HCT116 (cell line): ENCODE results near the gene FBXO42.

ENCODE experiments used
- CEBPB ChIP-seq: IDR thresholded peaks from 2 replicates; pipeline ENCODE4 v1.6.1; 2012; ENCODE audit warnings: low read depth
- EZH2 ChIP-seq: fragments of 200-600 bp; sonication (generic); IDR thresholded peaks from 2 replicates; pipeline ENCODE4 v1.6.1; 2017; ENCODE audit warnings: antibody characterized with exemption, mixed run types
- SIN3A ChIP-seq: IDR thresholded peaks from 2 replicates; pipeline ENCODE4 v1.6.1; 2012; ENCODE audit warnings: low read depth
- YY1 ChIP-seq: IDR thresholded peaks from 2 replicates; pipeline ENCODE4 v1.6.1; 2011; ENCODE audit warnings: low read length, low read depth, moderate library complexity, mild to moderate bottlenecking; ENCODE audit not compliant: insufficient replicate concordance; ENCODE audit errors: extremely low read depth
- ZNF274 ChIP-seq: fragments of 200-500 bp; sonication (Bioruptor generic); IDR thresholded peaks from 2 replicates; pipeline ENCODE4 v1.6.1; 2014; ENCODE audit warnings: mild to moderate bottlenecking, low read depth, low read length, inconsistent platforms
- TF ChIP-seq, protein P1 (sequence below), 3 experiments: fragments of 200-600 bp in 1 of 3; sonication (generic) in 1 of 3; IDR thresholded peaks in 2 of 3; conservative IDR thresholded peaks in 1 of 3; 2 replicates each; pipeline ENCODE4 v1.5.1; 2012 to 2017; ENCODE audit warnings: low read depth in 2 of 3, low read length in 2 of 3, antibody characterized with exemption in 1 of 3, borderline replicate concordance in 1 of 3, control low read depth in 1 of 3, mild to moderate bottlenecking in 1 of 3, mixed read lengths in 1 of 3, mixed run types in 1 of 3, moderate library complexity in 1 of 3; ENCODE audit not compliant: insufficient read depth in 1 of 3
- TF ChIP-seq, protein P2 (sequence below): IDR thresholded peaks from 2 replicates; pipeline ENCODE4 v1.6.1; 2012; ENCODE audit warnings: low read depth

DNA sequence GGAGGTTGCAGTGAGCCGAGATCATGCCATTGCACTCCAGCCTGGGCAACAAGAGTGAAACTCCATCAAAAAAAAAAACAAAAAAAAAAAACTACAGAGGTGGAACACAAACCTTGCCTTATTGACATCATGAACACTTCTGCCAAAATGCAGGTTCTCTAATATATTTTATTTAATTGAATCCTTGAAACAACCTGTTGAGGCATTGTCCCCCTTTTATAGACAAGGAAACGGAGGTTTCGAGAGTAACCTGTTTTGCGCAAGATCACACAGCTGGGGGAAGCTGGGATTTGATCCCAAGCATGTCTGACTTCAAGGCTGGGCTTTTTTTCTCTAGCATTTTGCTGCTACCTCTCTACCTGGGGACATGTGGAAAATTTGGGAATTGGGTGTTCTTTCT lies 17.5 kb upstream of the FBXO42 start:
- TF ChIP-seq EZH2 = no peak
- TF ChIP-seq, protein P1, sequence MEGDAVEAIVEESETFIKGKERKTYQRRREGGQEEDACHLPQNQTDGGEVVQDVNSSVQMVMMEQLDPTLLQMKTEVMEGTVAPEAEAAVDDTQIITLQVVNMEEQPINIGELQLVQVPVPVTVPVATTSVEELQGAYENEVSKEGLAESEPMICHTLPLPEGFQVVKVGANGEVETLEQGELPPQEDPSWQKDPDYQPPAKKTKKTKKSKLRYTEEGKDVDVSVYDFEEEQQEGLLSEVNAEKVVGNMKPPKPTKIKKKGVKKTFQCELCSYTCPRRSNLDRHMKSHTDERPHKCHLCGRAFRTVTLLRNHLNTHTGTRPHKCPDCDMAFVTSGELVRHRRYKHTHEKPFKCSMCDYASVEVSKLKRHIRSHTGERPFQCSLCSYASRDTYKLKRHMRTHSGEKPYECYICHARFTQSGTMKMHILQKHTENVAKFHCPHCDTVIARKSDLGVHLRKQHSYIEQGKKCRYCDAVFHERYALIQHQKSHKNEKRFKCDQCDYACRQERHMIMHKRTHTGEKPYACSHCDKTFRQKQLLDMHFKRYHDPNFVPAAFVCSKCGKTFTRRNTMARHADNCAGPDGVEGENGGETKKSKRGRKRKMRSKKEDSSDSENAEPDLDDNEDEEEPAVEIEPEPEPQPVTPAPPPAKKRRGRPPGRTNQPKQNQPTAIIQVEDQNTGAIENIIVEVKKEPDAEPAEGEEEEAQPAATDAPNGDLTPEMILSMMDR (IDR thresholded peaks at IDR 0.05 in 2 of 3, conservative IDR thresholded peaks at IDR 0.05 in 1 of 3; ENCODE audit: borderline replicate concordance in 1 of 3, insufficient read depth in 1 of 3, low read depth in 2 of 3, low read length in 2 of 3) = no peak
- TF ChIP-seq, protein P2, sequence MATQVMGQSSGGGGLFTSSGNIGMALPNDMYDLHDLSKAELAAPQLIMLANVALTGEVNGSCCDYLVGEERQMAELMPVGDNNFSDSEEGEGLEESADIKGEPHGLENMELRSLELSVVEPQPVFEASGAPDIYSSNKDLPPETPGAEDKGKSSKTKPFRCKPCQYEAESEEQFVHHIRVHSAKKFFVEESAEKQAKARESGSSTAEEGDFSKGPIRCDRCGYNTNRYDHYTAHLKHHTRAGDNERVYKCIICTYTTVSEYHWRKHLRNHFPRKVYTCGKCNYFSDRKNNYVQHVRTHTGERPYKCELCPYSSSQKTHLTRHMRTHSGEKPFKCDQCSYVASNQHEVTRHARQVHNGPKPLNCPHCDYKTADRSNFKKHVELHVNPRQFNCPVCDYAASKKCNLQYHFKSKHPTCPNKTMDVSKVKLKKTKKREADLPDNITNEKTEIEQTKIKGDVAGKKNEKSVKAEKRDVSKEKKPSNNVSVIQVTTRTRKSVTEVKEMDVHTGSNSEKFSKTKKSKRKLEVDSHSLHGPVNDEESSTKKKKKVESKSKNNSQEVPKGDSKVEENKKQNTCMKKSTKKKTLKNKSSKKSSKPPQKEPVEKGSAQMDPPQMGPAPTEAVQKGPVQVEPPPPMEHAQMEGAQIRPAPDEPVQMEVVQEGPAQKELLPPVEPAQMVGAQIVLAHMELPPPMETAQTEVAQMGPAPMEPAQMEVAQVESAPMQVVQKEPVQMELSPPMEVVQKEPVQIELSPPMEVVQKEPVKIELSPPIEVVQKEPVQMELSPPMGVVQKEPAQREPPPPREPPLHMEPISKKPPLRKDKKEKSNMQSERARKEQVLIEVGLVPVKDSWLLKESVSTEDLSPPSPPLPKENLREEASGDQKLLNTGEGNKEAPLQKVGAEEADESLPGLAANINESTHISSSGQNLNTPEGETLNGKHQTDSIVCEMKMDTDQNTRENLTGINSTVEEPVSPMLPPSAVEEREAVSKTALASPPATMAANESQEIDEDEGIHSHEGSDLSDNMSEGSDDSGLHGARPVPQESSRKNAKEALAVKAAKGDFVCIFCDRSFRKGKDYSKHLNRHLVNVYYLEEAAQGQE = no peak
- TF ChIP-seq YY1 = no peak
- no peak for TF ChIP-seq ZNF274
- TF ChIP-seq SIN3A = no peak
- no peak for TF ChIP-seq CEBPB
